HG03442 (cell line): ENCODE data around the gene COL6A2.
"Not testable (repeated sequence)": the region's sequence is repeated elsewhere in the genome, so short reads cannot be mapped to it uniquely, and the experiment has no call there.

Experiments used
- ATAC-seq: cut with Tn5 transposase; IDR thresholded peaks from one replicate; pipeline ENCODE4 v1.9.1; 2021; ENCODE audit warnings: mild to moderate bottlenecking, moderate library complexity; ENCODE audit not compliant: unreplicated experiment

The COL6A2 gene

DNA sequence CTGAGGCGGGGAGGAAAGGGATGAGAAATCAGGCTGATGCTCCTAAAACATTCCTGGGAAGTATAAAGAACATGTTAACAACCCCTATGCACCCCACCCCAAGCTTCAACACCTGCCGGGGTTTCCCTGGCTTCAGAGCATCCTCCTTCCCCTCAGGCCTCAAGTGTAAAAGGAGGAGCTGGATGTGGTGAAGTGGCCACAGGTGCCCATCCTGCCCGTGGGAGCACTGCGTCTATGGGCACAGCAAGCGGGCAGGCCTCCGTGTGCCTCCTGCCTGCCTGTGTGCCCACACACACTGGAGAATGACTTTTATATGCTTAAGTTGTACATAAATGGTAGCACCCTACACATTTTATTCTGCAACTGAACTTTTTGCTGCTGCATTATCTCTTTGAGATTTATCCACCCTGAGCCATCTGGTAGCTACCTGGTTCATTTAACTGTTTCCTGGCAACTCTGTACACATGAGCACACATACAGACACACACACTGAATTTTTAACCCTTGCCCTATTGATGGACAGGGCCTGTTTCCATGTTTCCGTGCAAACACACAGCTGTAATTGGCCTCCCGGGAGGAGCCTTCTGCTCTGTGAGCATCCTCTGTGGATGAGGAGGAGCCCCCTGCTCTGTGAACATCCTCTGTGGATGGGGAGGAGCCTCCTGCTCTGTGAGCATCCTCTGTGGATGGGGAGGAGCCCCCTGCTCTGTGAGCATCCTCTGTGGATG is 70.9 kb downstream of the COL6A2 start:
- no peak for ATAC-seq

- not testable (repeated sequence) for ATAC-seq
Measured at GRCh38 chr21:46170436-46171193, 72.7 kb downstream of the COL6A2 start.

DNA sequence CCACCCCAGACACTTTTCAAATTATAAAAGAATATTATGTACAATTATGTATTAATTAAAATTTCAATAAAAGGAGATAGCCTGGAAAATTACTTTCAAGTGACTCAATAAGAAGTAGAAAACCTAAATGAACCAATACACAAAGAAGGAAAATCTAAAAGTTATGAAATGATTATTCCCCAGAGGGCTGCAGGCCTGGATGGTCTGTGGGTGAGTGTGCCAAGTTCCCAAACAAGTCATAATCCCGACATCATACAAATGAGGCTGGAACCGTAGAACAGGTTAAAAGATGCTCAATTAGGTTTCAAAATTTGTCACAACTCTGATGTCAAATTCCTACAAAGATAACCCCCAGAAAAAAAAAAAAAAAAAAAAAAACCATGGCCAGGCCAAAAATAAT is 73.7 kb downstream of the COL6A2 start:
- ATAC-seq, result no peak

DNA sequence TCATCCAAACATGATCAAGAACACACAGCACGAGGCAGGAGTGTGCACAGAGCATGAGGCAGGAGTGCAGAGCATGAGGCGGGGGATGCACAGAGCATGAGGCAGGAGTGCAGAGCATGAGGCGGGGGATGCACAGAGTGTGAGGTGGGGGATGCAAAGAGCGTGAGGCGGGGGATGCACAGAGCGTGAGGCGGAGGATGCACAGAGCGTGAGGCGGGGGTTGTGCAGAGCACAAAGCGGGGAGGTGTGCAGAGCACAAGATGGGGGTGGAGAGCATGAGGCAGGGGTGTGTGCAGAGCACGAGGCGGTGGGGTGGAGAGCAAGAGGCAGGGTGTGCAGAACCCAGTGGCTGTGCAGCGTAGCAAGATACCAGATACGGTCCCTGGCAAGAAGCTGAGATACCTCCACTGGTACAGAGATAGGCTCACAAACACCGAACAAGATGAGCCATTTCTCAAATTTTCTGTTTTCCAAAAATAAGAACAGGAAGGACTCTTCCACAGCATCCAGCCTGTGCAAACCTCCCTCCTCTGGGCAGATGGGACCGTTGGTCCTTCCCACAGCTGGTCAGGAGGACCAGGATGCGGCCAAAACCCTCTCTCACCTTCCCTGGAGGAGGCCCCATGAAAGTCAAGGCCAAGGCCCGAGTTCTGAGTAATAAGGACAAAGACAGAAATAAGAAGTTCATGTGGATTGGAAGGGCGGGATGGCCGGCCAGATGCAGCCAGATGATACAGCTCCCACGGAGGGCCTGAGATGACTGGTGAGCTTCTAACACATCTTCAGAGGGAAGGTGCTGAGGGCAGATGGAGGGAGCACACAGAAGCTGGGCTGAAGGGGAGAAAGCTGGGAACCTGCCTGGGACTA is 74.3 kb downstream of the COL6A2 start:
- no peak for ATAC-seq

GRCh38 chr21:46172863-46173528 is 75.1 kb downstream of the COL6A2 start:
- ATAC-seq, result no peak

- no peak for ATAC-seq
Measured at GRCh38 chr21:46173573-46173972, 75.7 kb downstream of the COL6A2 start.

GRCh38 chr21:46176443-46177129 is 78.7 kb downstream of the COL6A2 start:
- ATAC-seq, result not testable (repeated sequence)

GRCh38 chr21:46178961-46179360 is 81.0 kb downstream of the COL6A2 start:
- no peak for ATAC-seq
